GM18498 (cell line): ENCODE data around the gene RECK.
A peak's percentile ranks its signal among the peaks of the same experiment; 100 is the strongest.

Experiments used
- ATAC-seq: cut with Tn5 transposase; IDR thresholded peaks from one replicate; pipeline ENCODE4 v1.9.1; 2021; ENCODE audit warnings: mild to moderate bottlenecking, moderate library complexity; ENCODE audit not compliant: unreplicated experiment

RECK gene

GRCh38 chr9:36136894-36137391, 100.2 kb downstream of the RECK start:
- no peak for ATAC-seq

- ATAC-seq = no peak
These were observed 100.8 kb downstream of the RECK start for GRCh38 chr9:36137392-36138004.

DNA sequence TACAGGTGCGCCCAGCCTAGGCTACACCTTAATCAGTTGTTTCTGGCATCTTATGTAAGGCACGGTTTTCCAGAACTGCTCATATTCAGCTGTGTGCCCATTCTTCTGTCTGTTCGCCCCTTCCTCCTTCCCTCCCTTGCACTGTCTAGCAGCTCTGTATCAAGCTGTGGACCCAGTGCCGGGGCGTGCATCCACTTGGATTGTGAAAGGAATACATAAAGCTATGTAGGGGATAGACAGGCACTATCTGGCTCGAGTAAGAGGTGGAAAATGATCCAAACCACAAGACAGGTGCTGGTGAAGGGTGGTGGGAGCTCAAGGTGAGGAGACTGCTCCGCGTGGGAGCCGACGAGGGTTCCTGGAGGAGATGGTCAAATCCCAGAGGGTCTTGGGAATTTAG, 101.8 kb downstream of the RECK start:
- no peak for ATAC-seq

GRCh38 chr9:36138901-36139300, 102.2 kb downstream of the RECK start:
- no peak for ATAC-seq

DNA sequence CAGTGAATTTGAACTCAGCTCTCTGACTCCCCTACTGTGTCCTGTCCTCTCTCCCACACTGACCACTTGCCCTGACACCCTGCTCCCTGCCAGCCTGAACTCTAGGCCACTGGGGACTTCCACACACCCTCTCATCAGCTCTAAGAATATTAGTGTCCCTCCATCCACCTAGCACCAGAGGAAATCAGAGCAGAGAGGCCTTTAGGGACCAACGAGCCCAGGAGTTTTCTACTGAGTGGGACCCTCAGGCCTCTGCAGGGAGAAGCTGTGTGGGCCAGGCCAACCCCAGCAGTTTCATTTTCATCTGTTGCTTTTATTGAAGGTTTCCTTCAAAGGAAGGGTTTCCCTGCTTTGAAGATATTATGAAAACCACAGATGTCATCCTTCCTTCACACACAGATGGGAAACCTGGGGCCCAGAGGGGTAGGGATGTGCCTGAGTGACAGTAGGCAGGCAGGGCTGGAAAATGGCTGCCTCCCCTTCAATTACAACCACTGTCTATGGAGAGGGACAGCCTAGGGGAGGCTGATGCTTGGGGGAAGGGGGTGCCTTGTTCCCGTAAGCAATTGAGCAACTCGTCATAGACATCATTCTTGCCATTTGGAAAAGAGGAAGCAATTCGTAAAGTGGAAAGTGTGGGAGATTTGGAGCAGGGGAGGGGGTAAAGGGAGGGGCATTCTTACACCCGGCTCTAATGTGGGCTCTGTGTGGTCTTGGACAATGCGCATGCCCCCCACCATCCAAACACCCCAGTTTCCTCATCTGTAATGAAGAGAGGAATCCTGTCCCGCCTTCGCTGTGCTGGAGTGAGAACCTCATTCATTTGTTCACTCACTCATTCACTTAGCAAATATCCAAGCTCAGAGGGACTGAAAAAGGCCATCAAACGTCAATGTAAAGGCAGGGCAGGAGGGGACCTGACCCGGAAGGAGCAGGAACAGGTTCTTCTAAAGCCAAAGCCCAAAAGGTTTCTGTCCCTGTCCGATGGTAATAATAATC, 103.7 kb downstream of the RECK start:
- no peak for ATAC-seq

GRCh38 chr9:36141288-36141687, 104.6 kb downstream of the RECK start:
- no peak for ATAC-seq

GRCh38 chr9:36141761-36142160, 105.0 kb downstream of the RECK start:
- no peak for ATAC-seq

DNA sequence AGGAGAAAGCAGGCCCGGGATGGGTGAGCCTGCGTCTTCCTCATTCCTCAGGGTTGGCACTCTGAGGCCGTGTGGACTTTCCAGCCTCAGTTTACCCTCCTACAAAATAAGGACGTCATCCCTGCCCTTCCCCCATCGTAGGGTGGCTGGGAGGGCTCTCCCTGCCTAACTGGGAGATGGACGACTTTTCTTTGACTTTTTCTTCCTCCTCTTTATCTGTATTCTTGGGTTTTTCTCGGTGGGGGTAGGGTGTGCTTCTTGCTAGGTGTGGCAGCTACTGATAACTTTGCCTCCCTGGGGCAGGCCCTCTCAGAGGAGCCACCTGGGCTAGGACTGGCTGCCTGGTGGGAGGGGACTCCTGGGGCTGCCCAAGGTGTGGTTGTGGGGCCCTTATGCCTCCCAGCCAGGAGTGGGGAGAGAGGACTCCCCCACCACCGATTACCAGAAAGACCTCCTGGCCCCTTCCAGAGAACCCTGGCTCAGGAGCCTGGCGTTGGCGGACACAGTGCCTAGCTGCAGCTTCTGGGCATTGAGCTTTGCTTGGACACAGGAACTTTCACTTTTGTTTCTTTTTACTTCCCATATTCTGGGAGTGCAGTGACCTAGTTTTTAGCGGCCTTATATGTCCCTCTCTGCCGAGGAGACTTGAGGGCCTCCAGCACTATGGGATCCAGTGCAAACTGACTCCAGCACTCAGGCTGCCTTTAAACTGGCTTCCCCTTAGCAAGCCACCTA, 106.0 kb downstream of the RECK start:
- ATAC-seq = no peak

- ATAC-seq = no peak
These were observed 106.5 kb downstream of the RECK start for GRCh38 chr9:36143245-36143641.

- no peak for ATAC-seq
These were observed 107.9 kb downstream of the RECK start for GRCh38 chr9:36144309-36145232.

GRCh38 chr9:36145970-36146369, 109.3 kb downstream of the RECK start:
- ATAC-seq = no peak

DNA sequence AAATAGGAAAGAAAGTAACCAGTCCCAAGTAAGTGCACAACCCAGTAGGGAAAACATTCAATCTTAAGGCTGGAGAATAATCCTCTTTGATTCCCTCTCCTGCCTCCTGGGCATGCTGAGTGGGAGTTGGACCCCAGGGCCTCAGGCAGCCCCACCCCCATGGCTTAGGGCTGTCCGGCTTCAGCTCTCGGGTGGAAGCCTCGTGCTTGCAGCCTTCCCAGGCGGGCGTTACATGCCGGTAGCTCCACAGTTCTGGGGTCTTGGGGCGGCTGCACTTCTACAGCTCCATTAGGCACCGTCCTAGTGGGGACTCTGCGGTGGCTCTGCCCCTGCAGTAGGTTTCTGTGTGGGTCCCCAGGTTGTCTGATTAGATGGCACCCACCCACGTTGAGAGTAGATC, 109.9 kb downstream of the RECK start:
- ATAC-seq = no peak

GRCh38 chr9:36147441-36148175, 110.9 kb downstream of the RECK start:
- ATAC-seq = no peak

DNA sequence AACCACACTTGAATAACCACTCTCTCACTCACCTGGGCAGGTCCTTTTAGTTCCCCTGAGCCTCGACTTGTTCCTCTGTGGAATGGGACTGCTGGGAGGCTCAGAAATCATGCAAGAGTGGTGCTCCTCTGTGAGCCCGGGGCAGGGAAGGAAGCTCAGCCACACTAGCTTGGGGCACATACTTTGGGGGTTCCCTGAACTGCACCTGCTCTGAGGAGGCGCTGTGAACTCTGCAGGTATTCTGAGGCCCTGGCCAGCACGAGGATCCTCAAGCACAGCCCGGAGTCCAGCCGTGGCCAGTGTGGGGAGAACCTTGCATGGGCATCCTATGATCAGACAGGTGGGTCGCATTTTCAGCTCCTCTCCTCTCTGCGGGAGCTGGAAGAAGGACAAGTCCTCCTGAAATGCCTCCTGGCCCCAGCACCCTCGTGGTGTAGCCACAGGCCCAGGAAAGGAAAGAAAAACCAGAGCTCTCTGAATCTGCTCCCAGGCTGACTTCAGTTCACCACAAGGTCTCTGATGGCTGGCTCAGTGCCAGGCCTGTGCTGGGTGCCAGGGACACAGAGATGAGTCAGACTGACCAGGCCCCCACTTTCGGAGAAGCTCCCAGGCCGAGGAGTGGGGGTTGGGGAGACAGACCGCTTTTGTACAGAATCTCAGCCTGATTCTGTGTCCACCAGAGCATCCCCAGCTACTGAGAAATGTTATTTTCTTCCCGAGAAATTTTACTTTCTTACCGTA, 111.8 kb downstream of the RECK start:
- ATAC-seq = peak; percentile 55

GRCh38 chr9:36149197-36149596, 112.5 kb downstream of the RECK start:
- no peak for ATAC-seq

- no peak for ATAC-seq
These were observed 114.0 kb downstream of the RECK start for GRCh38 chr9:36150574-36151315.

DNA sequence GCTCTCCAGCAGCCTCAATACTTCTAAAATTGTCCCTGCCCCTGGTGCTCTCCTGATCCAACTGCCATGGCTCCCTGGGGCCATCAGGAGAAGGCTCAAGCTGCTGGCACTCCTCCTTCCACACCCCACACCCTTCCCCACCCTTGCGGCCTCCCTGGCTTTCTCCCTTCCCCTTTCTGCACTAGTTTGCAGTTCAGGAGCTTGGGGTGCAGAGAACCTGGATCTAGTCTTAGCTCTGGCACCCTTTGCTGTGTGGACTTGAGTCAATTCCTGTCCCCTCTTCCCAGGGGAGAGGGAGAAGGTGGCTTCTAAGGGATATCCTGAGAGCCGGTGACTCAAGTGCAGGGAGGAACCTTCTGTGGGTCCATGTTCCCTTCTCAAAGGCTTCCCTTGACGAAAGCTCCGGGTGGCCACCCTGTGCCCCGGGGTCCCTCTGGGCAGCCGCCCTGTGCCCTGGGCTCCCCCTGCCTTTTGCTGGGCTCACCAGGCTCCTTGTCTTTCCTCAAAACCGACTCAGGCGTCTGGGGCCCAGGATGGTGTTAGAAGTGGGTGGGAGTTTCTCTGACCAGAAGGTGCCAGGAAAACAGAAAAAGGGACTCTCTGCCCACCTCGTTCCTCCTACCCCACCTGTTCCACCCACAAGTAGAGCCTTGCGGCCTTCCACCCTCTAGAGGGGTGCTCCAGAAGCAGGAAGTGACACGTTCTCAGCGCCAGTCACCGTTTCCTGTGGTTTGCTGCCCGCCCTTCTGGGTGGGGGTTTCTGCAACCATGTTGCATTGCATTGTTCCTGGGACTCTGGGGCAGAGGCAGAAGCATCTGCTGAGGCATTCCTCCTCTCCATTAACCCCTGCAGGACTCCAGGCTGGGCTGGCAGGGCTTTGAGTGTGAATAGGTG, 114.8 kb downstream of the RECK start:
- peak; percentile 91 for ATAC-seq
